Measurements from ENCODE around the gene DYNLL1.

DNA sequence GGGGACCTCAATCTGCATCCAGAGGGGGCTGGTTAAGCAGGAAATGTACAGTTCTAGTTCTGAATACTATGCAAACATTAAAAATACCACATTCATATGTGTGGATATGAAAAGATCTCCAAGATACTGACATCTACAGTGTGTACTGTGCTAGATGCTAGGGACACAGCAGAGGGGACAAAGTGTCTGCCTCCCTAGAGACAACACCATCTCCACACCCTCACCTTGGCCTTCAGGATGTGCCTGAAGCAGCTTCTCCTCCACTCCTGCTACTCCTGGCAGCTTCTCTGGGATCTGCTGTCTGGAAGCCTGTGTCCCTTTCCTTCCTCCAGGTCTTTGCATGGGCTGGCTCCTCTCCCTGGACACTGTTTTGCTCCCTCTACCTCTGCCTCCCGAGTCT lies 15.7 kb upstream of the DYNLL1 start:
- TF ChIP-seq EZH2 (IDR thresholded peaks at IDR 0.05) (no peak), ATF3 (IDR thresholded peaks at IDR 0.05) (no peak), ZNF274 (IDR thresholded peaks at IDR 0.05; ENCODE audit: low read depth, low read length) (no peak), POLR2AphosphoS5 (IDR thresholded peaks at IDR 0.05; ENCODE audit: low read depth, low read length) (no peak), EZH2phosphoT487 (IDR thresholded peaks at IDR 0.05; ENCODE audit: borderline replicate concordance) (no peak), POLR2A (IDR thresholded peaks at IDR 0.05; ENCODE audit: borderline replicate concordance, extremely low read depth, insufficient read depth, insufficient read length) (no peak), REST (IDR thresholded peaks at IDR 0.05; ENCODE audit: low read depth) (no peak)
- TF ChIP-seq, protein P1, sequence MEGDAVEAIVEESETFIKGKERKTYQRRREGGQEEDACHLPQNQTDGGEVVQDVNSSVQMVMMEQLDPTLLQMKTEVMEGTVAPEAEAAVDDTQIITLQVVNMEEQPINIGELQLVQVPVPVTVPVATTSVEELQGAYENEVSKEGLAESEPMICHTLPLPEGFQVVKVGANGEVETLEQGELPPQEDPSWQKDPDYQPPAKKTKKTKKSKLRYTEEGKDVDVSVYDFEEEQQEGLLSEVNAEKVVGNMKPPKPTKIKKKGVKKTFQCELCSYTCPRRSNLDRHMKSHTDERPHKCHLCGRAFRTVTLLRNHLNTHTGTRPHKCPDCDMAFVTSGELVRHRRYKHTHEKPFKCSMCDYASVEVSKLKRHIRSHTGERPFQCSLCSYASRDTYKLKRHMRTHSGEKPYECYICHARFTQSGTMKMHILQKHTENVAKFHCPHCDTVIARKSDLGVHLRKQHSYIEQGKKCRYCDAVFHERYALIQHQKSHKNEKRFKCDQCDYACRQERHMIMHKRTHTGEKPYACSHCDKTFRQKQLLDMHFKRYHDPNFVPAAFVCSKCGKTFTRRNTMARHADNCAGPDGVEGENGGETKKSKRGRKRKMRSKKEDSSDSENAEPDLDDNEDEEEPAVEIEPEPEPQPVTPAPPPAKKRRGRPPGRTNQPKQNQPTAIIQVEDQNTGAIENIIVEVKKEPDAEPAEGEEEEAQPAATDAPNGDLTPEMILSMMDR (IDR thresholded peaks at IDR 0.05 in 2 of 3, conservative IDR thresholded peaks at IDR 0.05 in 1 of 3; ENCODE audit: borderline replicate concordance in 1 of 3, insufficient read depth in 1 of 3, low read depth in 2 of 3, low read length in 2 of 3): no peak
